Astrocyte (in vitro differentiated cells and primary cell): ENCODE data around the gene HOXA4. TPM values are rescaled to one million over a fixed set of nuclear protein-coding genes. Genes with fewer than 3 reads are reported as not detected.

ENCODE experiments used
- DNase-seq: peaks from one replicate; pipeline ENCODE4 v3.0.0-alpha.2; 2010; ENCODE audit warnings: low read depth
- FAIRE-seq: peaks from 2 replicates; lab custom pipeline; 2011; peaks lifted over from hg19 to GRCh38; lab: Jason Lieb, UNC
- H2AFZ ChIP-seq: 2 replicates; pipeline ENCODE4 v1.6.0; 2012; ENCODE audit warnings: low read depth, low read length, inconsistent platforms
- H3K27ac ChIP-seq: 2 replicates; pipeline ENCODE4 v1.5.1; 2011; ENCODE audit warnings: low read depth, low read length, inconsistent platforms
- H3K27me3 ChIP-seq: 2 replicates; pipeline ENCODE4 v1.6.0; 2011; ENCODE audit warnings: low read length, inconsistent platforms; ENCODE audit not compliant: insufficient read depth
- H3K36me3 ChIP-seq: 2 replicates; pipeline ENCODE4 v1.5.1; 2011; ENCODE audit warnings: low read length, inconsistent platforms; ENCODE audit not compliant: insufficient read depth
- H3K4me1 ChIP-seq: 2 replicates; pipeline ENCODE4 v1.5.1; 2011; ENCODE audit warnings: low read length, inconsistent platforms; ENCODE audit not compliant: insufficient read depth
- H3K4me2 ChIP-seq: 2 replicates; pipeline ENCODE4 v1.6.0; 2012; ENCODE audit warnings: low read length, inconsistent platforms
- H3K4me3 ChIP-seq: 2 replicates; pipeline ENCODE4 v1.5.1; 2011; ENCODE audit warnings: low read depth, mild to moderate bottlenecking, low read length, inconsistent platforms; ENCODE audit not compliant: insufficient read depth
- H3K79me2 ChIP-seq: 2 replicates; pipeline ENCODE4 v1.6.0; 2012; ENCODE audit warnings: mild to moderate bottlenecking, low read length, inconsistent platforms; ENCODE audit not compliant: insufficient read depth
- H3K9ac ChIP-seq: 2 replicates; pipeline ENCODE4 v1.6.0; 2012; ENCODE audit warnings: mild to moderate bottlenecking, low read length, inconsistent platforms
- H3K9me3 ChIP-seq: 2 replicates; pipeline ENCODE4 v1.5.1; 2012; ENCODE audit warnings: low read depth, mild to moderate bottlenecking, low read length, inconsistent platforms; ENCODE audit not compliant: insufficient read depth
- H4K20me1 ChIP-seq: 2 replicates; pipeline ENCODE4 v1.6.0; 2012; ENCODE audit warnings: low read length, inconsistent platforms; ENCODE audit not compliant: insufficient read depth
- H3K27ac Mint-ChIP-seq: one replicate; pipeline ENCODE4 v1.8.0; 2021; ENCODE audit warnings: mild to moderate bottlenecking, mixed read lengths; ENCODE audit not compliant: unreplicated experiment
- H3K27me3 Mint-ChIP-seq: one replicate; pipeline ENCODE4 v1.8.0; 2021; ENCODE audit warnings: low read depth, mixed read lengths; ENCODE audit not compliant: unreplicated experiment
- H3K36me3 Mint-ChIP-seq: one replicate; pipeline ENCODE4 v1.8.0; 2021; ENCODE audit warnings: low read depth, mixed read lengths; ENCODE audit not compliant: unreplicated experiment
- H3K4me1 Mint-ChIP-seq: one replicate; pipeline ENCODE4 v1.8.0; 2021; ENCODE audit warnings: low read depth, mixed read lengths; ENCODE audit not compliant: unreplicated experiment
- H3K4me3 Mint-ChIP-seq: one replicate; pipeline ENCODE4 v1.8.0; 2021; ENCODE audit warnings: mild to moderate bottlenecking, moderate library complexity, mixed read lengths; ENCODE audit not compliant: unreplicated experiment
- H3K9me3 Mint-ChIP-seq: one replicate; pipeline ENCODE4 v1.8.0; 2021; ENCODE audit warnings: mild to moderate bottlenecking, mixed read lengths; ENCODE audit not compliant: unreplicated experiment
- EZH2 ChIP-seq: IDR thresholded peaks from 2 replicates; pipeline ENCODE4 v1.6.1; 2012; ENCODE audit warnings: mild to moderate bottlenecking, low read length, inconsistent platforms; ENCODE audit not compliant: insufficient read depth
- total RNA-seq: library from RNA; stranded (reverse); gene quantifications from 2 replicates; pipeline ENCODE4 v1.2.1, GENCODE V29; 2021
- TF ChIP-seq, protein P1 (sequence below): IDR thresholded peaks from 2 replicates; pipeline ENCODE4 v1.5.1; 2011; ENCODE audit warnings: low read depth, mild to moderate bottlenecking, inconsistent platforms, low read length, moderate library complexity; ENCODE audit not compliant: insufficient read depth

Gene HOXA4
- total RNA-seq, 1 donor from 2014 or later = not detected

DNA sequence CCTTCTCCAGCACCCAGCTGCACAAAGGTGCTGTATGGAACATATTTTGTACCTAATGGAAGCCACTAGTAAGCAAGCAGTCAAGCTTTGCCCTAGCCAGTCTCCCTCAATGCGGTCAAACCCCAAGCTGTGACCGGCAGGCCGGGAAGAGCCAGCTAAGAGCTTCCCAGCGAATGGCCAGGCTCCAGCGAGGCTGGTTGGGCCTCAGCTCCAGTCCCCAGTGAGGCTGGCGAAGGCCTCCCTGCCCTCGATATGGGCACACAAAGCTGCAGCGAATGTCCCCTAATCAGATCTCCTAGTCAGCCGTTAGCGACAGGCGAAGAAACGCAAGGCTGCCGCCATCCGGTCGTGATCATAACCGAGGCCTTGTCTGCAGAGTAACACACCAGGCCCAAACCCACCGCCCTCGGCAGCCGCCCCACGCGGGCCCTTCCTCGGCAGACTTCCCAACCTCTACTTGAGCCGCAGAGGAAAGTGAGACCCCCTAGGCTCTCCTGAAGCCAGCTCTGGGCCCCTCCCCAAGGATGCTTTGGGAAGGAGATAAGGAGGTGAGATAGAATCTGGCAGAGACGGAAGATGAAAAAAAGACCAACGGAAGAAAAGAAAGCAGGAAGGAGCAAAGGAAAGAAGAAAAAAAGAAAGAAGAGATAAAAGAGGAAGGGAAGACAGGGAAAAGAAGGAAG is 37.8 kb upstream of the HOXA4 start:
- Histone ChIP-seq H3K27me3 (peaks cover 95% of the 10 kb centered on the region), H2AFZ (no peak overlapping the region), H3K27ac (no peak overlapping the region), H4K20me1 (peaks cover 6% of the 10 kb centered on the region), H3K4me1 (peaks cover 4% of the 10 kb centered on the region), H3K79me2 (no peaks in the 10 kb centered on the region), H3K9ac (no peak overlapping the region), H3K4me3 (no peak overlapping the region), H3K36me3 (no peaks in the 10 kb centered on the region), H3K9me3 (peaks cover 12% of the 10 kb centered on the region), H3K4me2 (no peak overlapping the region)
- Mint-ChIP-seq H3K27me3 (peaks cover 73% of the 10 kb centered on the region), H3K9me3 (peaks cover 35% of the 10 kb centered on the region), H3K4me3 (no peak overlapping the region), H3K27ac (peak overlapping the region; percentile 53), H3K4me1 (no peaks in the 10 kb centered on the region), H3K36me3 (no peaks in the 10 kb centered on the region)
- DNase-seq (no peak), FAIRE-seq (no peak)
- TF ChIP-seq EZH2 = peak; percentile 22
- TF ChIP-seq, protein P1, sequence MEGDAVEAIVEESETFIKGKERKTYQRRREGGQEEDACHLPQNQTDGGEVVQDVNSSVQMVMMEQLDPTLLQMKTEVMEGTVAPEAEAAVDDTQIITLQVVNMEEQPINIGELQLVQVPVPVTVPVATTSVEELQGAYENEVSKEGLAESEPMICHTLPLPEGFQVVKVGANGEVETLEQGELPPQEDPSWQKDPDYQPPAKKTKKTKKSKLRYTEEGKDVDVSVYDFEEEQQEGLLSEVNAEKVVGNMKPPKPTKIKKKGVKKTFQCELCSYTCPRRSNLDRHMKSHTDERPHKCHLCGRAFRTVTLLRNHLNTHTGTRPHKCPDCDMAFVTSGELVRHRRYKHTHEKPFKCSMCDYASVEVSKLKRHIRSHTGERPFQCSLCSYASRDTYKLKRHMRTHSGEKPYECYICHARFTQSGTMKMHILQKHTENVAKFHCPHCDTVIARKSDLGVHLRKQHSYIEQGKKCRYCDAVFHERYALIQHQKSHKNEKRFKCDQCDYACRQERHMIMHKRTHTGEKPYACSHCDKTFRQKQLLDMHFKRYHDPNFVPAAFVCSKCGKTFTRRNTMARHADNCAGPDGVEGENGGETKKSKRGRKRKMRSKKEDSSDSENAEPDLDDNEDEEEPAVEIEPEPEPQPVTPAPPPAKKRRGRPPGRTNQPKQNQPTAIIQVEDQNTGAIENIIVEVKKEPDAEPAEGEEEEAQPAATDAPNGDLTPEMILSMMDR = no peak

DNA sequence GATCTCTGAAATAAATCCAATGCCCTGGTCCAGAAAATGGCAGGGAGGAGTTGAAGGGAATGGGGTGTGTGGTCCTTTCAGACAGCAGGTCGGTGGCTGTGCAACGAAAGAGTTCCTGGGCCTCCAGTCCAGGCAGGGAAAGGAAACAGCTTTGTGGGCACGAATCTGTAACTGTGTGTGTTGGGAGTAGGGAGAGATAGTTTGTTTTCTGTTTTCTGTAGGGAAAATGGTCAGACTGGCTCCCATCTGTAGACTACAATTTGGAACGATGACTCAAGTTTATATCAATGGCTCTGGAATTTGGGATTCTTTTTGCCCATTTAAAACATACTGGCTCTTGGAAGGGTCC is 37.3 kb upstream of the HOXA4 start:
- TF ChIP-seq, protein P1 = no peak
- TF ChIP-seq EZH2 = no peak
- H3K4me3 ChIP-seq = no peak overlapping the region
- Mint-ChIP-seq H3K36me3 (no peaks in the 10 kb centered on the region), H3K4me1 (no peaks in the 10 kb centered on the region), H3K4me3 (no peak overlapping the region), H3K9me3 (peaks cover 35% of the 10 kb centered on the region), H3K27me3 (peaks cover 78% of the 10 kb centered on the region), H3K27ac (no peak overlapping the region)
- H3K9me3 ChIP-seq = peaks cover 12% of the 10 kb centered on the region
- H3K27ac ChIP-seq = no peak overlapping the region
- H2AFZ ChIP-seq = no peak overlapping the region
- FAIRE-seq = peak; percentile 9
- H3K27me3 ChIP-seq = peaks cover 97% of the 10 kb centered on the region
- DNase-seq = no peak
- no peaks in the 10 kb centered on the region for H3K4me1 ChIP-seq
- H3K4me2 ChIP-seq = no peak overlapping the region
- peaks cover 6% of the 10 kb centered on the region for H4K20me1 ChIP-seq
- H3K36me3 ChIP-seq = no peaks in the 10 kb centered on the region
- H3K9ac ChIP-seq = no peak overlapping the region
- H3K79me2 ChIP-seq = no peaks in the 10 kb centered on the region
